H1 (cell line): ENCODE measurements around the gene ADTRP. TPM values are rescaled to one million over a fixed set of nuclear protein-coding genes. Genes with fewer than 3 reads are reported as not detected.

Experiments used
- CTCF ChIA-PET: fragments of 300-600 bp; sonication (Branson Sonifier 250); formaldehyde crosslinking; loops from one replicate; lab custom pipeline; 2021; ENCODE audit not compliant: partially characterized antibody; lab: Charles Lee
- POLR2A ChIA-PET: fragments of 300-600 bp; sonication (Branson Sonifier 250); formaldehyde crosslinking; loops from one replicate; lab custom pipeline; 2021; ENCODE audit warnings: inconsistent platforms; ENCODE audit not compliant: partially characterized antibody; lab: Charles Lee
- DNase-seq, 2 experiments: peaks; one replicate each; pipeline versions ENCODE4 v3.0.0 to v3.0.0-alpha.2; 2010 to 2022; ENCODE audit warnings: low spot score in 2 of 2, low read depth in 1 of 2, mixed read lengths in 1 of 2
- FAIRE-seq: peaks from 2 replicates; lab custom pipeline; 2011; peaks lifted over from hg19 to GRCh38; lab: Jason Lieb, UNC
- H2AFZ ChIP-seq: 2 replicates; pipeline ENCODE4 v1.8.1; 2012; ENCODE audit warnings: low read length, inconsistent platforms
- H2AK5ac ChIP-seq: 2 replicates; pipeline ENCODE4 v1.6.1; 2013; ENCODE audit warnings: low read depth, low read length
- H2BK120ac ChIP-seq: replicated peaks from 2 replicates; pipeline ENCODE3; 2013; ENCODE audit warnings: low read depth, low read length, inconsistent platforms
- H2BK12ac ChIP-seq: 2 replicates; pipeline ENCODE4 v1.6.1; 2013; ENCODE audit warnings: low read depth, low read length
- H2BK15ac ChIP-seq: 2 replicates; pipeline ENCODE4 v1.6.1; 2013; ENCODE audit warnings: low read length
- H2BK20ac ChIP-seq: 2 replicates; pipeline ENCODE4 v1.6.1; 2013; ENCODE audit warnings: low read length
- H2BK5ac ChIP-seq: 2 replicates; pipeline ENCODE4 v1.6.1; 2013; ENCODE audit warnings: low read depth, low read length
- H3K14ac ChIP-seq: 2 replicates; pipeline ENCODE4 v1.6.1; 2013; ENCODE audit warnings: inconsistent platforms; ENCODE audit not compliant: insufficient read length
- H3K18ac ChIP-seq: 2 replicates; pipeline ENCODE4 v1.6.1; 2013; ENCODE audit warnings: low read length; ENCODE audit errors: extremely low read depth
- H3K23ac ChIP-seq: 2 replicates; pipeline ENCODE4 v1.6.1; 2013; ENCODE audit warnings: inconsistent platforms; ENCODE audit not compliant: insufficient read length
- H3K23me2 ChIP-seq: 2 replicates; pipeline ENCODE4 v1.6.1; 2013; ENCODE audit warnings: low read depth, low read length
- H3K27ac ChIP-seq: 2 replicates; pipeline ENCODE4 v1.6.1; 2011; ENCODE audit warnings: low read depth, low read length, inconsistent platforms
- H3K27me3 ChIP-seq, 4 experiments: replicated peaks in 1 of 4; 1 replicate in 1 of 4; 2 replicates in 3 of 4; pipeline versions ENCODE4 v1.6.1 to v1.8.1; 2011 to 2013; ENCODE audit warnings: low read length in 3 of 4, mild to moderate bottlenecking in 3 of 4, inconsistent platforms in 2 of 4, mixed read lengths in 2 of 4, moderate library complexity in 1 of 4; ENCODE audit not compliant: control insufficient read depth in 3 of 4, insufficient read depth in 3 of 4; ENCODE audit errors: extremely low read depth in 1 of 4
- H3K36me3 ChIP-seq, 4 experiments: 2 replicates each; pipeline versions ENCODE4 v1.6.1 to v1.8.1; 2011 to 2013; ENCODE audit warnings: mild to moderate bottlenecking in 4 of 4, low read length in 3 of 4, moderate library complexity in 2 of 4, control low read depth in 1 of 4, inconsistent platforms in 1 of 4; ENCODE audit not compliant: insufficient read depth in 4 of 4, control insufficient read depth in 2 of 4
- H3K4ac ChIP-seq: replicated peaks from 2 replicates; pipeline ENCODE3; 2013; ENCODE audit warnings: low read length, low read depth, mixed read lengths, inconsistent platforms; ENCODE audit not compliant: insufficient read length
- H3K4me1 ChIP-seq, 4 experiments: replicated peaks in 1 of 4; 1 replicate in 1 of 4; 2 replicates in 3 of 4; pipeline versions ENCODE4 v1.6.1 to v1.8.1; 2011 to 2013; ENCODE audit warnings: low read length in 3 of 4, inconsistent platforms in 2 of 4, mixed read lengths in 1 of 4; ENCODE audit not compliant: insufficient read depth in 4 of 4, control insufficient read depth in 3 of 4
- H3K4me2 ChIP-seq, 2 experiments: 2 replicates each; pipeline versions ENCODE4 v1.6.1 to v1.8.1; 2011 to 2013; ENCODE audit warnings: low read depth in 2 of 2, low read length in 2 of 2, control low read depth in 1 of 2, inconsistent platforms in 1 of 2, mild to moderate bottlenecking in 1 of 2; ENCODE audit not compliant: insufficient read depth in 1 of 2
- H3K4me3 ChIP-seq, 4 experiments: fragments of 200-600, 300-600 bp in 1 of 4; sonication (generic), shearing (Covaris generic), sonication (Bioruptor Twin) in 1 of 4; 2 replicates each; pipeline versions ENCODE4 v1.5.1 to v1.8.1; 2011 to 2016; ENCODE audit warnings: low read length in 4 of 4, low read depth in 3 of 4, control low read depth in 2 of 4, inconsistent platforms in 2 of 4, mild to moderate bottlenecking in 2 of 4, mixed read lengths in 1 of 4, moderate library complexity in 1 of 4; ENCODE audit not compliant: insufficient read depth in 2 of 4; ENCODE audit errors: extremely low read depth in 1 of 4
- H3K56ac ChIP-seq: replicated peaks from 2 replicates; pipeline ENCODE3; 2013; ENCODE audit warnings: low read depth, mild to moderate bottlenecking, mixed read lengths, low read length, inconsistent platforms; ENCODE audit not compliant: insufficient read length
- H3K79me1 ChIP-seq: 2 replicates; pipeline ENCODE4 v1.6.1; 2013; ENCODE audit warnings: low read depth, low read length, control low read depth
- H3K79me2 ChIP-seq, 2 experiments: 2 replicates each; pipeline versions ENCODE4 v1.6.1 to v1.8.1; 2012 to 2013; ENCODE audit warnings: low read length in 2 of 2, mild to moderate bottlenecking in 2 of 2, inconsistent platforms in 1 of 2; ENCODE audit not compliant: insufficient read depth in 2 of 2, control insufficient read depth in 1 of 2
- H3K9ac ChIP-seq, 4 experiments: replicated peaks in 1 of 4; 1 replicate in 1 of 4; 2 replicates in 3 of 4; pipeline versions ENCODE4 v1.6.1 to v1.8.1; 2011 to 2013; ENCODE audit warnings: low read depth in 3 of 4, low read length in 3 of 4, control low read depth in 2 of 4, mild to moderate bottlenecking in 2 of 4, moderate library complexity in 2 of 4, inconsistent platforms in 1 of 4; ENCODE audit errors: extremely low read depth in 1 of 4
- H3K9me3 ChIP-seq, 2 experiments: 2 replicates each; pipeline versions ENCODE4 v1.6.1 to v1.8.1; 2012 to 2013; ENCODE audit warnings: mild to moderate bottlenecking in 2 of 2, moderate library complexity in 2 of 2, control low read depth in 1 of 2, inconsistent platforms in 1 of 2, low read depth in 1 of 2, low read length in 1 of 2, mixed read lengths in 1 of 2; ENCODE audit not compliant: insufficient read depth in 2 of 2
- H4K20me1 ChIP-seq, 2 experiments: replicated peaks in 1 of 2; 2 replicates each; pipeline versions ENCODE3 to v1.8.1; 2011 to 2013; ENCODE audit warnings: inconsistent platforms in 2 of 2, low read length in 2 of 2, mild to moderate bottlenecking in 1 of 2; ENCODE audit not compliant: insufficient read depth in 2 of 2, control insufficient read depth in 1 of 2
- H4K5ac ChIP-seq: 2 replicates; pipeline ENCODE4 v1.6.1; 2013; ENCODE audit warnings: low read length, low read depth, mixed read lengths, inconsistent platforms; ENCODE audit not compliant: insufficient read length
- H4K8ac ChIP-seq: 2 replicates; pipeline ENCODE4 v1.8.0; 2013; ENCODE audit warnings: mild to moderate bottlenecking, moderate library complexity, low read length, inconsistent platforms; ENCODE audit not compliant: insufficient read depth; ENCODE audit errors: extremely low read depth
- H4K91ac ChIP-seq: replicated peaks from 2 replicates; pipeline ENCODE3; 2013; ENCODE audit warnings: low read length, mixed read lengths, inconsistent platforms; ENCODE audit not compliant: insufficient read length
- ASH2L ChIP-seq: fragments of 200-600, 300-600 bp; sonication (generic); IDR thresholded peaks from one replicate; pipeline ENCODE4 v1.7.1; 2017; ENCODE audit warnings: low read length
- FOSL1 ChIP-seq: IDR thresholded peaks from 2 replicates; pipeline ENCODE4 v1.6.1; 2011; ENCODE audit warnings: mild to moderate bottlenecking, low read depth, low read length, moderate library complexity; ENCODE audit not compliant: insufficient read depth
- TAF1 ChIP-seq: IDR thresholded peaks from 2 replicates; pipeline ENCODE4 v1.6.1; 2011; ENCODE audit warnings: mild to moderate bottlenecking, low read depth, low read length
- TAF7 ChIP-seq: optimal IDR thresholded peaks from 2 replicates; pipeline ENCODE3; 2011; ENCODE audit warnings: low read depth, mild to moderate bottlenecking, inconsistent platforms, low read length, moderate library complexity, borderline replicate concordance
- WGBS, 2 experiments: shearing (Covaris generic) in 1 of 2; methylation state at CpG; one replicate each; pipeline versions ENCODE4 v1.1.6 to v1.1.7; 2013 to 2015; ENCODE audit warnings: low lambda C conversion rate in 2 of 2, mixed read lengths in 2 of 2, inconsistent platforms in 1 of 2, low coverage in 1 of 2, missing lambda C conversion rate in 1 of 2; ENCODE audit not compliant: insufficient replicate concordance in 2 of 2, insufficient coverage in 1 of 2, insufficient read length in 1 of 2; ENCODE audit errors: extremely low coverage in 1 of 2, missing lambda C conversion rate in 1 of 2; 5-methylcytosine and 5-hydroxymethylcytosine counted together
- polyA plus RNA-seq, 7 experiments: library from polyadenylated mRNA; depleted of rRNA in 3 of 7; stranded (reverse) in 5 of 7; unstranded in 2 of 7; fragments of >200 nt in 5 of 7; fragments of 200-250 nt in 2 of 7; gene quantifications; 1 replicate in 5 of 7; 2 replicates in 1 of 7; 4 replicates in 1 of 7; pipeline versions ENCODE4 v1.2.1 to v1.2.3, GENCODE V29; 2011 to 2013; ENCODE audit warnings: missing spikeins in 2 of 7, mixed read lengths in 2 of 7
- total RNA-seq: library from RNA; stranded (reverse); fragmentation: NEBNext Ultra II Directional; extraction: Animal tissue kit (Norgen Biotek cat#: 25700); gene quantifications from 2 replicates; pipeline ENCODE4 v1.2.1, GENCODE V29; 2021

Gene ADTRP
- total and polyA plus RNA-seq, 2 of the 8 experiments (the other 6 are each of a cell fraction or from before 2014, with no cell fraction given), result 0.08 to 0.45 TPM

- Histone ChIP-seq H3K14ac (no peak overlapping the region), H3K27me3 (no peaks in the 10 kb centered on the region), H3K4me3 (no peak overlapping the region), H3K18ac (no peak overlapping the region), H3K23me2 (no peaks in the 10 kb centered on the region; the same call in 1 of the 2 replicates), H4K91ac (no peak overlapping the region), H2BK12ac (no peak overlapping the region), H4K20me1 (no peaks in the 10 kb centered on the region), H3K56ac (no peak overlapping the region), H2AK5ac (no peak overlapping the region), H3K36me3 (no peaks in the 10 kb centered on the region), H3K79me1 (no peaks in the 10 kb centered on the region), H2BK5ac (no peak overlapping the region), H3K79me2 (no peaks in the 10 kb centered on the region), H4K5ac (no peak overlapping the region), H2AFZ (no peak overlapping the region), H2BK15ac (no peak overlapping the region), H2BK120ac (no peak overlapping the region), H3K9me3 (no peaks in the 10 kb centered on the region), H3K4ac (no peak overlapping the region), H3K4me1 (no peaks in the 10 kb centered on the region), H3K4me2 (no peak overlapping the region), H3K27ac (no peak overlapping the region), H3K23ac (no peak overlapping the region), H2BK20ac (no peak overlapping the region), H3K9ac (no peak overlapping the region), H4K8ac (no peak overlapping the region)
- ChIA-PET CTCF (interaction anchor here (0.6 kb wide), 1 partner anchor 19 kb away, joined by 3 read pairs; no protein-coding TSS in a partner anchor), POLR2A (no interaction called here)
- no peak for FAIRE-seq
- no peak for DNase-seq
- 78% methylated on average over 4 of the region's 4 CpGs; no CpG with 5 or more reads in 1 of the 2 experiments for WGBS, 2 experiments
- TF ChIP-seq ASH2L (no peak), TAF7 (no peak), TAF1 (no peak), FOSL1 (no peak)
Measured at GRCh38 chr6:11813606-11814005, 35.0 kb upstream of the ADTRP start.
